ENCODE measurements around the gene CHP2.

- no peak for TF ChIP-seq CTCF (conservative IDR thresholded peaks at IDR 0.05; ENCODE audit: low read length)
- no peak for TF ChIP-seq EZH2phosphoT487 (IDR thresholded peaks at IDR 0.05; ENCODE audit: borderline replicate concordance, low read depth, low read length)
Measured at GRCh38 chr16:23757116-23757515, 2.3 kb downstream of the CHP2 start.
